Retinal pigment epithelial cell (primary cell): Measurements from ENCODE around the gene TMCC3.
"Not testable (repeated sequence)": the region's sequence is repeated elsewhere in the genome, so short reads cannot be mapped to it uniquely, and the experiment has no call there.

Experiments
- DNase-seq: peaks from one replicate; pipeline ENCODE4 v3.0.0-alpha.2; 2010; ENCODE audit warnings: low read depth
- H3K4me3 ChIP-seq: 2 replicates; pipeline ENCODE4 v1.5.1; 2011; ENCODE audit warnings: mild to moderate bottlenecking, low read length, control low read depth, moderate library complexity
- TF ChIP-seq, protein P1 (sequence below): conservative IDR thresholded peaks from 2 replicates; pipeline ENCODE4 v1.5.1; 2011; ENCODE audit warnings: low read depth, low read length, control low read depth, inconsistent platforms

The TMCC3 gene

DNA sequence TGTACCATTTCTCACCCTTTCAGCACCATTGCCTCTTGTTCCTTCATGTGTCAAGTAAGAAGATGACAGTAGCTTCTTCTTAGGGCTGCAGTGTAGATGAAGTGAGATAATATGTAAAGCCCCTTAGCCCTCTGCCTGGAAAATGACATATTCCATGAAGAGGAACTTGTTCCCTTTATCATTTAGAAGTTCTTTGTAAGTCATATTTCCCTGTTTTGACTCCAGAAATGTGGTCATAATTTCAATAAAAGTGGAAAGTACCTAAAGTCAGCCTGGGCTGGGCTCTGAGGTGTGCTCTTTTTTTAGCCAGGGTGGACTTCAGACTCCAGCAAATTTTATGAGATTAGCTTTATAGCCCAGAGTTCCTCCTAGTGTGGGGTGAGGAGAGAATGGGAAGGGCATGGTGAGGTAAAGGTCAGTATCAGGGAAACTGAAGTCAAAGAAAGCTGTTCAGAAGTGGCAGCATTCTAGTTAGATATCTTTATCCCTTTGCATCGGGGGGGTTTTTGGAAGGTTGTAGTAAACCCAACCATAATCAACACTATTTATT is 92.5 kb downstream of the TMCC3 start:
- TF ChIP-seq, protein P1, sequence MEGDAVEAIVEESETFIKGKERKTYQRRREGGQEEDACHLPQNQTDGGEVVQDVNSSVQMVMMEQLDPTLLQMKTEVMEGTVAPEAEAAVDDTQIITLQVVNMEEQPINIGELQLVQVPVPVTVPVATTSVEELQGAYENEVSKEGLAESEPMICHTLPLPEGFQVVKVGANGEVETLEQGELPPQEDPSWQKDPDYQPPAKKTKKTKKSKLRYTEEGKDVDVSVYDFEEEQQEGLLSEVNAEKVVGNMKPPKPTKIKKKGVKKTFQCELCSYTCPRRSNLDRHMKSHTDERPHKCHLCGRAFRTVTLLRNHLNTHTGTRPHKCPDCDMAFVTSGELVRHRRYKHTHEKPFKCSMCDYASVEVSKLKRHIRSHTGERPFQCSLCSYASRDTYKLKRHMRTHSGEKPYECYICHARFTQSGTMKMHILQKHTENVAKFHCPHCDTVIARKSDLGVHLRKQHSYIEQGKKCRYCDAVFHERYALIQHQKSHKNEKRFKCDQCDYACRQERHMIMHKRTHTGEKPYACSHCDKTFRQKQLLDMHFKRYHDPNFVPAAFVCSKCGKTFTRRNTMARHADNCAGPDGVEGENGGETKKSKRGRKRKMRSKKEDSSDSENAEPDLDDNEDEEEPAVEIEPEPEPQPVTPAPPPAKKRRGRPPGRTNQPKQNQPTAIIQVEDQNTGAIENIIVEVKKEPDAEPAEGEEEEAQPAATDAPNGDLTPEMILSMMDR = no peak
- DNase-seq = no peak

DNA sequence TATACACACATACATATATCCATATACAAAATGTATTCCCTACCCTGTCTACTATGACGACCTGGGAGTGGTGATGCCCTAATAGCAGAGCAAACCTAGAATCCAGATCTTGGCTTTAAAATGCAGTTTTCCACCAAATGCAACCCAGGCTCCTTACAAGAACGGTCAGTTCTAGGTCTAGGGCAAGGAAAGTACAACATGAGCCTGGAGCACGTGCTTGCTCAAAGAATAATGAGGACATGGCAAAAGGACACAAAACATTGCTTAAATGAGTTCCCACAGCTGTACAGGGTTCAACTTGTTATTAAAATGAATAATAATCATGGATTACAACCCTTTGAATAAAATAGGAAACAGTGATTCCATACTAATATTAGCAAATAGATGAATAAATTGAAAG is 94.7 kb downstream of the TMCC3 start:
- H3K4me3 ChIP-seq = no peak overlapping the region
- TF ChIP-seq, protein P1 = no peak
- DNase-seq = no peak

More for the DNA sequence above, 92.5 kb downstream of the TMCC3 start:
- H3K4me3 ChIP-seq = no peak overlapping the region

DNA sequence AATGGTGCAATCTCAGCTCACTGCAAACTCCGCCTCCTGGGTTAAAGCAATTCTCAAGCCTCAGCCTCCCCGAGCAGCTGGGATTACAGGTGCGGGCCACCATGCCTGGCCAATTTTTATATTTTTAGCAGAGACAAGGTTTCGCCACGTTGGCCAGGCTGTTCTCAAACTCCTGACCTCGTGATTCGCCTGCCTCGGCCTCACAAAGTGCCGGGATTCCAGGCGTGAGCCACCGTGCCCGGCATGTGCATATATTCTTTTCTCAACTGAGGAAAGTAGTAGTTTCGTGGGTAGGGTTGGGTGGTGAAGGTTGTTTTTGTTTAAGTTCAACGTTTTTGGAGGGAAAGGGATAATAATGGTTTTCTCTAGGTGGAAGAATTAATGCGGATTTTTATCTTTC is 96.5 kb downstream of the TMCC3 start:
- TF ChIP-seq, protein P1 = no peak
- no peak overlapping the region for H3K4me3 ChIP-seq
- no peak for DNase-seq

DNA sequence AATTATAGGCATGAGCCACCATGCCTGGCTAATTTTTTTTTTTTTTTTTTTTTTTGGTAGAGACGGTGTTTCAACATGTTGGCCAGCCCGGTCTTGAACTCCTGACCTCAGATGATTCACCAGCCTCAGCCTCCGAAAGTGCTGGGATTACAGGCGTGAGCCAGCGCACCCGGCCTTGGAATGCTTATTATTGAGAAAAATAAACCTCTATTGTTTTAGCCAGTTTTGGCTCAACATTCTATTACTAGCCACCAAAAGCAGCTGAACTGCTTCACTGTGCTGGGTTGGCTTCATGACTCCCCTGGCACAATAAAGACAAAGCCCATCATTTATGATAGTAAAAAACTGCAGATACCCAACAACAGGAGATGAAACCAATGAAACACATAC is 97.2 kb downstream of the TMCC3 start:
- peak; percentile 69 for DNase-seq
- TF ChIP-seq, protein P1 = no peak
- no peak overlapping the region for H3K4me3 ChIP-seq

GRCh38 chr12:94551810-94552209 is 98.5 kb downstream of the TMCC3 start:
- TF ChIP-seq, protein P1 = no peak
- DNase-seq = no peak
- no peak overlapping the region for H3K4me3 ChIP-seq

DNA sequence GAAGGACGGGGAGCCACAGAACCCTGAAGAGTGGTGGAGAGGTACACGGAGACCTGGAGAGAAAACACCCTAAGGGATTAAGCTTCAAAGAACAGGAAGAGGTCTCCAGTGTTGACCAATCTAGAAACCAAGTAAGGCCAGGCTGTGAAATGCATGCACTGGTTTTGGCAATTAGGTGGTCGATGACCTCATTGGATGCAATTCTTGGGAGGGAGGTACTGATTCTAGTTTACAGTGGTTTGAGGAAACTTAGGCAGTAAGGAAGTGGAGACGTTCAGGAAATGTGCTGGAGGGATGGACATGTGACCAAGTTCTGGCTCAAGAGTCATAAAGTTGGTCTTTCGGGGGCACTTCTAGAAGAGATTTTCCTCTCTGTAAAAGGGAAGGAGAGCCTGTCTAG is 99.4 kb downstream of the TMCC3 start:
- TF ChIP-seq, protein P1 = no peak
- no peak for DNase-seq
- no peak overlapping the region for H3K4me3 ChIP-seq

GRCh38 chr12:94548833-94549232 is 101.5 kb downstream of the TMCC3 start:
- DNase-seq, H3K4me3 ChIP-seq: not testable (repeated sequence)
